Neuronal stem cell (in vitro differentiated cells): Measurements from ENCODE around the gene AMOTL1.
"Not testable (repeated sequence)": the region's sequence is repeated elsewhere in the genome, so short reads cannot be mapped to it uniquely, and the experiment has no call there.

Experiments used
- DNase-seq: peaks from one replicate; pipeline ENCODE4 v3.0.0-alpha.2; 2013; ENCODE audit warnings: low spot score
- H2AFZ ChIP-seq: one replicate; pipeline ENCODE4 v1.6.1; 2013; ENCODE audit warnings: mild to moderate bottlenecking, low read length, inconsistent platforms
- H2AK5ac ChIP-seq: 2 replicates; pipeline ENCODE4 v1.6.1; 2013; ENCODE audit warnings: low read depth, mild to moderate bottlenecking, inconsistent platforms, low read length, moderate library complexity, mixed read lengths
- H2BK120ac ChIP-seq: 2 replicates; pipeline ENCODE4 v1.6.1; 2013; ENCODE audit warnings: low read depth, mild to moderate bottlenecking, inconsistent platforms, low read length, moderate library complexity, mixed read lengths
- H2BK12ac ChIP-seq: one replicate; pipeline ENCODE4 v1.6.1; 2013; ENCODE audit warnings: low read length, inconsistent platforms
- H2BK15ac ChIP-seq: 2 replicates; pipeline ENCODE4 v1.6.1; 2013; ENCODE audit warnings: mild to moderate bottlenecking, low read length, inconsistent platforms, mixed read lengths
- H2BK5ac ChIP-seq: one replicate; pipeline ENCODE4 v1.6.1; 2013; ENCODE audit warnings: inconsistent platforms, mild to moderate bottlenecking, low read length, moderate library complexity
- H3K14ac ChIP-seq: one replicate; pipeline ENCODE4 v1.6.1; 2013; ENCODE audit warnings: low read length, inconsistent platforms
- H3K18ac ChIP-seq: 2 replicates; pipeline ENCODE4 v1.6.1; 2013; ENCODE audit warnings: low read length, inconsistent platforms
- H3K23ac ChIP-seq: 2 replicates; pipeline ENCODE4 v1.6.1; 2013; ENCODE audit warnings: low read depth, mild to moderate bottlenecking, mixed read lengths, low read length, inconsistent platforms; ENCODE audit not compliant: poor library complexity
- H3K27ac ChIP-seq: replicated peaks from 3 replicates; pipeline ENCODE4 v1.5.1; 2013; ENCODE audit warnings: low read length, inconsistent platforms
- H3K27me3 ChIP-seq, 3 experiments: 2 replicates each; pipeline ENCODE4 v1.6.1; 2013; ENCODE audit warnings: low read length in 3 of 3, mild to moderate bottlenecking in 2 of 3, inconsistent platforms in 1 of 3, low read depth in 1 of 3, mixed read lengths in 1 of 3, moderate library complexity in 1 of 3; ENCODE audit not compliant: control insufficient read depth in 3 of 3, insufficient read depth in 3 of 3
- H3K36me3 ChIP-seq, 2 donors: replicated peaks in 1 of 2; 2 replicates each; pipeline ENCODE4 v1.6.1; 2013; ENCODE audit warnings: low read length in 2 of 2; ENCODE audit not compliant: control insufficient read depth in 2 of 2, insufficient read depth in 2 of 2
- H3K4ac ChIP-seq: 2 replicates; pipeline ENCODE4 v1.6.1; 2013; ENCODE audit warnings: inconsistent platforms, mild to moderate bottlenecking, low read length, moderate library complexity
- H3K4me1 ChIP-seq, 2 donors: 1 replicate in 1 of 2; 2 replicates in 1 of 2; pipeline ENCODE4 v1.6.1; 2013; ENCODE audit warnings: low read length in 2 of 2, low read depth in 1 of 2; ENCODE audit not compliant: control insufficient read depth in 2 of 2, insufficient read depth in 1 of 2
- H3K4me2 ChIP-seq: one replicate; pipeline ENCODE4 v1.6.1; 2013; ENCODE audit warnings: mild to moderate bottlenecking, low read length, inconsistent platforms; ENCODE audit not compliant: insufficient read depth, poor library complexity, severe bottlenecking
- H3K4me3 ChIP-seq, 2 donors: 2 replicates each; pipeline ENCODE4 v1.5.1; 2013; ENCODE audit warnings: low read length in 2 of 2, mild to moderate bottlenecking in 2 of 2, inconsistent platforms in 1 of 2, moderate library complexity in 1 of 2
- H3K79me1 ChIP-seq: one replicate; pipeline ENCODE4 v1.6.1; 2013; ENCODE audit warnings: low read depth, mild to moderate bottlenecking, inconsistent platforms, low read length, moderate library complexity
- H3K9ac ChIP-seq: one replicate; pipeline ENCODE4 v1.6.1; 2013; ENCODE audit warnings: mild to moderate bottlenecking, low read depth, low read length, inconsistent platforms; ENCODE audit not compliant: poor library complexity
- H3K9me3 ChIP-seq, 2 donors: replicated peaks in 1 of 2; 2 replicates each; pipeline versions ENCODE3 to v1.6.1; 2013; ENCODE audit warnings: low read length in 2 of 2, mild to moderate bottlenecking in 2 of 2, inconsistent platforms in 1 of 2, low read depth in 1 of 2, mixed read lengths in 1 of 2, moderate library complexity in 1 of 2; ENCODE audit not compliant: control insufficient read depth in 2 of 2, insufficient read depth in 1 of 2
- H4K8ac ChIP-seq: one replicate; pipeline ENCODE4 v1.6.1; 2013; ENCODE audit warnings: low read depth, mild to moderate bottlenecking, inconsistent platforms, low read length, moderate library complexity
- H4K91ac ChIP-seq: one replicate; pipeline ENCODE4 v1.6.1; 2013; ENCODE audit warnings: low read length, low read depth, mild to moderate bottlenecking, inconsistent platforms; ENCODE audit not compliant: poor library complexity
- WGBS, 2 donors: extraction: QIAGEN DNeasy Blood & Tissue Kit; methylation state at CpG; one replicate each; pipeline ENCODE4 v1.1.7; 2013; ENCODE audit warnings: missing lambda C conversion rate in 2 of 2, mixed read lengths in 1 of 2; ENCODE audit not compliant: insufficient read length in 2 of 2, insufficient replicate concordance in 1 of 2; ENCODE audit errors: extremely low coverage in 2 of 2; 5-methylcytosine and 5-hydroxymethylcytosine counted together

Gene AMOTL1

GRCh38 chr11:94853288-94853687, 85.1 kb downstream of the AMOTL1 start:
- not testable (repeated sequence) for H3K4me1 ChIP-seq, H3K18ac ChIP-seq
- peaks cover 28 to 99% of the 10 kb centered on the region in 2 donors for H3K36me3 ChIP-seq

GRCh38 chr11:94853836-94854235, 85.7 kb downstream of the AMOTL1 start:
- no peak overlapping the region for H2BK12ac ChIP-seq
- H3K79me1 ChIP-seq: no peaks in the 10 kb centered on the region
- no peak overlapping the region for H3K9ac ChIP-seq
- no peak overlapping the region for H2BK15ac ChIP-seq
- WGBS, 2 donors: no CpG with 5 or more reads among the region's 5 CpGs
- H2BK5ac ChIP-seq: no peak overlapping the region
- H3K14ac ChIP-seq: no peak overlapping the region
- H3K36me3 ChIP-seq: peaks cover 28 to 99% of the 10 kb centered on the region in 2 donors
- no peak overlapping the region for H4K8ac ChIP-seq
- H2AK5ac ChIP-seq: no peak overlapping the region
- H3K9me3 ChIP-seq: no peaks in the 10 kb centered on the region
- H2BK120ac ChIP-seq: no peak overlapping the region
- no peak overlapping the region for H4K91ac ChIP-seq
- no peak overlapping the region for H2AFZ ChIP-seq
- H3K4me3 ChIP-seq: no peak overlapping the region
- DNase-seq: no peak
- H3K4ac ChIP-seq: no peak overlapping the region
- no peaks in the 10 kb centered on the region for H3K27me3 ChIP-seq
- no peak overlapping the region for H3K27ac ChIP-seq
- no peaks in the 10 kb centered on the region for H3K4me1 ChIP-seq
- no peak overlapping the region for H3K23ac ChIP-seq
- H3K18ac ChIP-seq: no peak overlapping the region
- no peak overlapping the region for H3K4me2 ChIP-seq

More at GRCh38 chr11:94853288-94853687, 85.1 kb downstream of the AMOTL1 start:
- not testable (repeated sequence) for H2BK120ac ChIP-seq, H3K14ac ChIP-seq, H3K79me1 ChIP-seq, H3K23ac ChIP-seq, H3K4me2 ChIP-seq, H4K91ac ChIP-seq, H3K9ac ChIP-seq, DNase-seq, H2BK12ac ChIP-seq, H3K4me3 ChIP-seq, H2BK15ac ChIP-seq, H3K27me3 ChIP-seq, H4K8ac ChIP-seq, H2BK5ac ChIP-seq, H2AK5ac ChIP-seq, H2AFZ ChIP-seq, H3K4ac ChIP-seq, H3K9me3 ChIP-seq, H3K27ac ChIP-seq
- no CpG with 5 or more reads among the region's 4 CpGs for WGBS, 2 donors

GRCh38 chr11:94854770-94855633, 86.8 kb downstream of the AMOTL1 start:
- Histone ChIP-seq H2BK120ac (no peak overlapping the region), H3K23ac (no peak overlapping the region), H2BK5ac (no peak overlapping the region), H3K4ac (no peak overlapping the region), H2AK5ac (no peak overlapping the region), H2AFZ (no peak overlapping the region), H3K27ac (no peak overlapping the region), H3K18ac (no peak overlapping the region), H3K4me2 (no peak overlapping the region), H3K9ac (no peak overlapping the region), H3K4me3 (no peak overlapping the region), H3K27me3 (no peaks in the 10 kb centered on the region), H2BK12ac (no peak overlapping the region), H4K8ac (no peak overlapping the region), H3K14ac (no peak overlapping the region), H2BK15ac (no peak overlapping the region), H3K79me1 (no peaks in the 10 kb centered on the region), H3K9me3 (no peaks in the 10 kb centered on the region), H3K36me3 (peaks cover 32 to 100% of the 10 kb centered on the region in 2 donors), H4K91ac (no peak overlapping the region), H3K4me1 (no peaks in the 10 kb centered on the region)
- no CpG with 5 or more reads among the region's 8 CpGs for WGBS, 2 donors
- no peak for DNase-seq

DNA sequence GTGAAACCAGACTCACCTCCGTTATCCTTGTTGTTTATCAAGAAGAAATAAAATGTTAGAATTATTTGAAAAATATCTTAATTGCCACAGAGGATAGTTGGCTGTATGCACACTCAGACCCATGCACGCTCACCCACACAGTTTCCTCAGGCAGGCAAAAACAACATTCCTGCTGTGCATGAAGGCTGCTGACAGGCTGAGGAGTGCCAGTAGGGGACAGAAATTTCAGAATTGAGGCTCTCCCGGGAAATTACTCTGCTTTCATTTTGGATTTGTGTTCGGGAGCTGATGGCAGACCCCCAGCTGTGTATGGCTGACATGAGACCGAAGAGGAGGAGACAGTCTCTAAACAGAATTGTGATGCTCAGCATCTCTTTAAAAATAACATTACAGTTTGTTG, 87.5 kb downstream of the AMOTL1 start:
- H4K91ac ChIP-seq: no peak overlapping the region
- H2AK5ac ChIP-seq: no peak overlapping the region
- H3K27ac ChIP-seq: no peak overlapping the region
- no peak overlapping the region for H3K23ac ChIP-seq
- no peaks in the 10 kb centered on the region for H3K79me1 ChIP-seq
- no peak overlapping the region for H3K4me2 ChIP-seq
- H3K27me3 ChIP-seq: no peaks in the 10 kb centered on the region
- no peaks in the 10 kb centered on the region for H3K4me1 ChIP-seq
- H2AFZ ChIP-seq: no peak overlapping the region
- DNase-seq: no peak
- H3K36me3 ChIP-seq: peaks cover 30 to 100% of the 10 kb centered on the region in 2 donors
- no peak overlapping the region for H3K9ac ChIP-seq
- H4K8ac ChIP-seq: no peak overlapping the region
- no peak overlapping the region for H2BK12ac ChIP-seq
- no peak overlapping the region for H2BK5ac ChIP-seq
- no CpG with 5 or more reads among the region's 5 CpGs for WGBS, 2 donors
- no peaks in the 10 kb centered on the region for H3K9me3 ChIP-seq
- H3K4me3 ChIP-seq: no peak overlapping the region
- no peak overlapping the region for H3K4ac ChIP-seq
- H3K14ac ChIP-seq: no peak overlapping the region
- no peak overlapping the region for H2BK15ac ChIP-seq
- H3K18ac ChIP-seq: no peak overlapping the region
- H2BK120ac ChIP-seq: no peak overlapping the region
